Motor neuron (in vitro differentiated cells): ENCODE results near the gene TMPRSS9. TPM values are rescaled to one million over a fixed set of nuclear protein-coding genes. Genes with fewer than 3 reads are reported as not detected.

Experiments used
- ATAC-seq, 8 experiments: fragments of 200-7000 bp; cut with Tn5 transposase; replicated peaks in 6 of 8; 2 replicates each; pipeline ENCODE4 v1.8.0; 2021; ENCODE audit warnings: mild to moderate bottlenecking in 8 of 8, moderate library complexity in 8 of 8
- H3K27ac ChIP-seq, 2 donors: fragments of 250-450 bp; sonication (Bioruptor Pico); 2 replicates each; pipeline ENCODE4 v1.9.0; 2021; ENCODE audit warnings: antibody characterized with exemption in 2 of 2, mild to moderate bottlenecking in 2 of 2, moderate library complexity in 1 of 2
- H3K4me1 ChIP-seq, 2 donors: fragments of 250-450 bp; sonication (Bioruptor Pico); replicated peaks in 1 of 2; 2 replicates each; pipeline ENCODE4 v1.6.1; 2021; ENCODE audit warnings: antibody characterized with exemption in 2 of 2, mild to moderate bottlenecking in 2 of 2, moderate library complexity in 1 of 2
- H3K4me3 ChIP-seq, 5 donors: fragments of 250-450 bp; sonication (Bioruptor Pico); 2 replicates each; pipeline ENCODE4 v1.9.0; 2021; ENCODE audit warnings: antibody characterized with exemption in 5 of 5, mild to moderate bottlenecking in 5 of 5, moderate library complexity in 4 of 5
- WGBS, 10 experiments: fragments of 450-650 bp; shearing (Covaris generic); methylation state at CpG; one replicate each; pipeline ENCODE4 v1.0.0; 2022; 5-methylcytosine and 5-hydroxymethylcytosine counted together
- in situ Hi-C, 9 experiments: fragments of 400-800 bp; cut with MboI; loops; one replicate each; pipeline ENCODE4 v1.15.0; 2021; ENCODE audit warnings: low sequenced_read_pairs in 9 of 9, low pct_unique_long_range_greater_than_20kb in 2 of 9; ENCODE audit not compliant: unreplicated experiment in 9 of 9
- total RNA-seq, 8 experiments: library from RNA; unstranded; fragments of 300-600 nt; gene quantifications; 2 replicates each; pipeline versions ENCODE4 v1.2.3 to v1.2.4, GENCODE V29; 2022

The TMPRSS9 gene
- total RNA-seq, 8 experiments from 2014 or later, result 0.33 to 4.1 (median 0.56) TPM; not detected in 1

DNA sequence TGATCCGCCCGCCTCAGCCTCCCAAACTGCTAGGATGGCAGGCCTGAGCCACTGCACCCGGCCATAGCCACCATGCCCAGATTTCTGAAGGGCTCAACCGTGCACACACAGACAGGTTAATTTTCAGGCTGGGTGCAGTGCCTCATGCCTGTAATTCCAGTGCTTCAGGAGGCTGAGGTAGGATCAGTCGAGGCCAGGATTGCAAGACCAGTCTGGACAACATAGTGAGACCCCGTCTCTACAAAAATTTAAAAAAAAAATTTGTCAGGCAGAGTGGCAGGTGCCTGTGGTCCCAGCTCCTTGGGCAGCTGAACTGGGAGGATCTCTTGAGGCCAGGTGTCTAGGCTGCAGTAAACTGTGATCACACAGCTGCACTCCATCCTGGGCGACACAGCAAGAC is 59.7 kb downstream of the TMPRSS9 start:
- peaks cover 1% of the 10 kb centered on the region in 2 donors for H3K4me1 ChIP-seq
- no peak for ATAC-seq
- 90 to 100% (median 98%) methylated on average over 1 to 5 of the region's 7 CpGs; no CpG with 5 or more reads in 4 of the 10 experiments for WGBS, 10 experiments
- H3K27ac ChIP-seq, result no peak overlapping the region
- in situ Hi-C loops, result no loop called here
- no peak overlapping the region for H3K4me3 ChIP-seq

DNA sequence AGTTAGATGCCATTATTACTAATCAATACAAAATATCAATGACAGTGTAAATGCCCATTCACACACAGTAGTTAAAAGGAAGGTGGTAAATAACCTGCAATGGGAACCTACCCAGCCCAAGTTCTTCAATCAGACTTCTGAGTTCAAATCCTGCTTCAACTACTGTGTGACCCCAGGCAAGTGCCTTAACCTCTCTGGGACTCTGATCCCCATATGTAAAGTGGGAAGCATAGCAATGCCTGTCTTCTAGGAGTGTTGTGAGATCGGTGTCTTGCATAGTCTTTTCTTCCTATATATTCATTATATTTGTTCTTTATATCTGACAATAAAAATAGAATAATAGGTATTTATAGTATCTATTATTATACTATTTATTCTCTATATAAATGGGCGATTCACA is 60.4 kb downstream of the TMPRSS9 start:
- no peak for ATAC-seq
- 80 to 92% (median 87%) methylated on average over 1 to 2 of the region's 2 CpGs; no CpG with 5 or more reads in 5 of the 10 experiments for WGBS, 10 experiments
- peaks cover 4 to 9% of the 10 kb centered on the region in 2 donors for H3K4me1 ChIP-seq
- in situ Hi-C loops, result no loop called here
- no peak overlapping the region for H3K4me3 ChIP-seq
- H3K27ac ChIP-seq, result no peak overlapping the region

DNA sequence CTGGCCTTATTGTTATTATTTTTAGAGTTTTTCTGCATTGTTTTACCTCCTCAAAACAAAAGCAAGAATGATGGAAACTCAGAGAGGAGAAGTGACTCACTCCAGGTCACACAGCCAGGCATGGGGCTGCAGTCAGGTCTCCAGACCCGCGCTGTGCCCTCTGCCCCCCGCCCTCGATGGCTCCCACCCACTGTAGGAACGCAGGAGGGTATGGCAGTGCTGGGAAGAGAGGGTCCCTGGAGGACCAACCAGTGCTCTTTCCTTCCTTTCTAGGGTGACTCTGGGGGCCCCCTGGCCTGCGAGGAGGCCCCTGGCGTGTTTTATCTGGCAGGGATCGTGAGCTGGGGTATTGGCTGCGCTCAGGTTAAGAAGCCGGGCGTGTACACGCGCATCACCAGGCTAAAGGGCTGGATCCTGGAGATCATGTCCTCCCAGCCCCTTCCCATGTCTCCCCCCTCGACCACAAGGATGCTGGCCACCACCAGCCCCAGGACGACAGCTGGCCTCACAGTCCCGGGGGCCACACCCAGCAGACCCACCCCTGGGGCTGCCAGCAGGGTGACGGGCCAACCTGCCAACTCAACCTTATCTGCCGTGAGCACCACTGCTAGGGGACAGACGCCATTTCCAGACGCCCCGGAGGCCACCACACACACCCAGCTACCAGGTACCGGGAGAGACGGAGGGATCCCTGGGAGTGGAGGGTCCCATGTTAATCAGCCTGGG is 61.7 kb downstream of the TMPRSS9 start:
- whole genome bisulfite sequencing, 10 experiments, result 74 to 100% (median 97%) methylated on average over 1 to 11 of the region's 23 CpGs; no CpG with 5 or more reads in 7 of the 10 experiments
- Histone ChIP-seq H3K4me3 (no peak overlapping the region), H3K27ac (no peak overlapping the region), H3K4me1 (peaks cover 16 to 18% of the 10 kb centered on the region in 2 donors)
- no peak for ATAC-seq
- in situ Hi-C loops, result no loop called here

DNA sequence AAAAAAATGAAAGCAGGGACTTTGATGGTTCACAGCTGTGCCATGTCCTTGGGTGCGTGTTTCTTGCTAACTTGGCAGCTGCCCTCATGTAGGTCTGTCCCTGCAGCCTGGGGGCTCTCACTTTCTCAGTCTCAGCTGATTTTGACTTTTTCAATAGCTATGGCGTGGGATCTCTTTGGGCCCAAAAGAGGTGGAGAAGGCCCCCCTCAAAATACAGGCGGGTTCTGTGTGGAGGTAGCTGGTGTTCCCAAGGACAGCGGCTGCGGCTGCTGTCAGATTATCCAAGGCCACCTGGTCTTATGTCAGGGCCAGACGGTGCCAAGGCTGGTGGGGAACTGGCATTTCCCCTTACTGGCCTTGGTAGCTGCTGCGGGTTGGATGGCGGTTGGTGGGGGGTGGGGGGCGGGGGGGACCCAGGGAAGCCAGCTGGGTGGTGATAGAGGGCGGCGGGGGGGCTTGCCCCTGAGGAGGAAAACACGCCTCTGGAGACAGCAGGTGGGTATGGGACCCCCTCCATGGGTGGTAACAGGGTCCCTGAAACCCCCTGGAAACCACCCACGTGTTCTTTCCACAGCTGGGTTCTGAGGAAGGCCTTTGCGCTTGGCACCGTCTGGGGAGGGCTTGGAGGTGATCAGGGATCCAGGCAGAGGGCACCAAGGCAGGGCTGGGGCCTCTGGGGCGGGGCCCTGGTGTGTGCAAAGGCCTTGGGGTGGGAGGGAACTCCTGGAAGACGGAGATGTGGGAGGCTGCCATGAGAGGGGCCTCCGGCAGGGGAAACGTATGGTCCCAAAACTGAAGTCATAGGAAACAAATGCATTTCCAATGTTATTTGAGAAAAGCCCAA is 63.2 kb downstream of the TMPRSS9 start:
- 63 to 100% (median 90%) methylated on average over 1 to 4 of the region's 19 CpGs; no CpG with 5 or more reads in 3 of the 10 experiments for WGBS, 10 experiments
- H3K27ac ChIP-seq, result no peak overlapping the region
- no peak for ATAC-seq
- no peak overlapping the region for H3K4me3 ChIP-seq
- H3K4me1 ChIP-seq, result peaks cover 19 to 20% of the 10 kb centered on the region in 2 donors
- in situ Hi-C loops, result no loop called here

DNA sequence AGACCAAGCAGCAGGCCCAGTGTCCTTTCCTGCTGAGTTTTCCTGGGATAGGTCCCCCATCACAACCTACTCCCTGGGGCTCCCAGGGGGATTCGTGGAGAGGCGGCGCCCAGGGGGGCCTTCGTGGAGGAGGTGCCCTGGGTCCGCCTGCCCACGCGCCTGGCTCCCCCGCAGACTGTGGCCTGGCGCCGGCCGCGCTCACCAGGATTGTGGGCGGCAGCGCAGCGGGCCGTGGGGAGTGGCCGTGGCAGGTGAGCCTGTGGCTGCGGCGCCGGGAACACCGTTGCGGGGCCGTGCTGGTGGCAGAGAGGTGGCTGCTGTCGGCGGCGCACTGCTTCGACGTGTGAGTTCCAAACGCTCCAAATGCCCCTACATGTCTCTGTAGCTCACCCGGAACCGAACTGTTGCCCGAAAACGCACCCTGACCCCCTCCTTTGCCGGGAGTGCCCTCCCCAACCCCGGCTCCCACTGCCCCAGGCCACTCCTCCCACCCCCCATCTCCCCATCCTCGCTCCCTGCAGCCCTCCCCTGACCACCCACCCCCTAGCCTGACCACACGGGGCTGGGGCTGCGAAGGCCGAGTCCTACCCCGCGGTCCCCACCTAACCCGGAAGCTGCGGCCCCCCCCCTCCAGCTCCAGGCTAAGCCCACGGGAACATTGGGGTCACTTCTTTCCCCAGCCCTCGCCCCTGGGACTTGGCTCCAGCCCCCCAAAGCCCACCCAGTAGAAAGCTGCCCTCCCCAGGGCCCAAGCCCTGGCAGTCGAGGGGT is 64.0 kb downstream of the TMPRSS9 start:
- in situ Hi-C loops, result no loop called here
- no peak overlapping the region for H3K27ac ChIP-seq
- ATAC-seq, result no peak
- WGBS, 10 experiments, result 97% methylated on average over 12 of the region's 46 CpGs; no CpG with 5 or more reads in 9 of the 10 experiments
- H3K4me3 ChIP-seq, result no peak overlapping the region
- H3K4me1 ChIP-seq, result peaks cover 27% of the 10 kb centered on the region in 2 donors

DNA sequence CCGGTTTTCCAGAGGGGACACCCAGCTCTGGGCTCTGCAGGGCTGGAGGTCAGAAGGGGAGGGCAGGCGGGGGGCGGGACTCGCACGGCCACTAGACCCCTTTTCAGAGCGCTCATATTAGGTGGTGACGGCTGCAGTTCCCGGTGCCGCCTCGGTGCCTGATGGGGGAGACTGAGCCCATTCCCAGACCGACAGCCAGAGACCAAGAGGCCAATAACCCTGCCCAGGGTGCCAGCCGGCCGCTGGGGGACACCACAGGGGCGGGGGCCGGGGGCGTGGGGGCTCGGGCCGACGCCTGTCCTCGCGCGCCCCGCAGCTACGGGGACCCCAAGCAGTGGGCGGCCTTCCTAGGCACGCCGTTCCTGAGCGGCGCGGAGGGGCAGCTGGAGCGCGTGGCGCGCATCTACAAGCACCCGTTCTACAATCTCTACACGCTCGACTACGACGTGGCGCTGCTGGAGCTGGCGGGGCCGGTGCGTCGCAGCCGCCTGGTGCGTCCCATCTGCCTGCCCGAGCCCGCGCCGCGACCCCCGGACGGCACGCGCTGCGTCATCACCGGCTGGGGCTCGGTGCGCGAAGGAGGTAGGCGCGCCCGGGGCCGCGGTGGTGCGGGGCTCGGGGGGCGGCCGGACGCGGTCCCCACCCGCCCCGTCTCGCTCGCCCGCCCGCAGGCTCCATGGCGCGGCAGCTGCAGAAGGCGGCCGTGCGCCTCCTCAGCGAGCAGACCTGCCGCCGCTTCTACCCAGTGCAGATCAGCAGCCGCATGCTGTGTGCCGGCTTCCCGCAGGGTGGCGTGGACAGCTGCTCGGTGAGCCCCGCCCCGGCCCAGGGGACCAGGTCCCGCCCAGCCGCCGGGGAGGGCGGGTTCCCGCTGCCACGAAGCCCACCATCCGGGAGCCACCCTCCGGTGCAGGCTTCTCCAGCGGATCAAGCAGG is 64.9 kb downstream of the TMPRSS9 start:
- peak overlapping the region in 4 of 5 donors; percentile 8 to 82 (median 22) for H3K4me3 ChIP-seq
- 0 to 40% methylated on average over 3 to 4 of the region's 101 CpGs; no CpG with 5 or more reads in 8 of the 10 experiments for WGBS, 10 experiments
- peak; percentile 11 to 53 (median 24) for ATAC-seq

DNA sequence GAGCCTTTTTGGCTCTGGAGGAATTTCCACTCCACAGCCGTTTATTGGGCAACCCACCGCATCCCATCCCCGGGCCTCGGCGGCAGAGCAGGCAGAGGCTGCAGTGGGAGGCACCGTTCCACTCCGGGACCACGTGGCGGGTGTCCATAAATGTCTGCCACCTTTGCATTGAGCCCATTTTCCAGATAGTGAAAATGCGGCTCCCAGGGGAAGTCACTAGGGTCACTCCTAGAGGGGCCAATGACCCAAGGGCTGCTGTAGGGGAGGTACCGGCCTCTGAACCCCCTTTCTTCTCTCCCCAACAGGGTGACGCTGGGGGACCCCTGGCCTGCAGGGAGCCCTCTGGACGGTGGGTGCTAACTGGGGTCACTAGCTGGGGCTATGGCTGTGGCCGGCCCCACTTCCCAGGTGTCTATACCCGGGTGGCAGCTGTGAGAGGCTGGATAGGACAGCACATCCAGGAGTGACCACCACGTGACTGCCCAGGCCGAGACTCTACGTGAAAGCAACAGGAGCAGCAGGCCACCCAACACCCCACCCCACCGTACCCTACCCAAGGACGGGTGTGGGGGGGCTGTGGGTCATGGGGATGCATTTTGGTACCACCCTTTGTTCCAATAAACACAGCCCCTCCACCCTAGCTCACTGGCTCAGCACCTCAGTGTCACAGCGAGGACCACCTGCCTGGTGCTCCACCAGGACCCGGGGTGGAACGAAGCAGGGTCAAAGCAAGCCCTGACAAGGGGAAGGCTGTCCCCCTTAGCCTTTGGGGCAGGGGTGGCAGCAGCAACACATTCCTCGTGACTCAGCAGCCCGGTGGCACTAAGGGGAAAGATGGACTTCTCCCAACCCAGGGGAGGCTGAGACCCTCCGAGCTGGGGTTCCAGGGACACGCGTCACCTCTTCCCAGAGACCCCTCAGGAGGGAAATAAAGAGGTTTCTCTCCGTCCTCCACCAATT is 65.8 kb downstream of the TMPRSS9 start:
- peak in 1 of 8 experiments; percentile 0 for ATAC-seq
- Histone ChIP-seq H3K27ac (no peak overlapping the region), H3K4me3 (peak overlapping the region; percentile 74 to 99 (median 80)), H3K4me1 (peaks cover 27% of the 10 kb centered on the region in 2 donors)
- in situ Hi-C loops, result no loop called here
- 33 to 100% (median 77%) methylated on average over 1 to 5 of the region's 29 CpGs; no CpG with 5 or more reads in 5 of the 10 experiments for WGBS, 10 experiments

More for the DNA sequence above, 64.9 kb downstream of the TMPRSS9 start:
- no peak overlapping the region for H3K27ac ChIP-seq
- H3K4me1 ChIP-seq, result peaks cover 27% of the 10 kb centered on the region in 2 donors
- in situ Hi-C loops, result no loop called here

DNA sequence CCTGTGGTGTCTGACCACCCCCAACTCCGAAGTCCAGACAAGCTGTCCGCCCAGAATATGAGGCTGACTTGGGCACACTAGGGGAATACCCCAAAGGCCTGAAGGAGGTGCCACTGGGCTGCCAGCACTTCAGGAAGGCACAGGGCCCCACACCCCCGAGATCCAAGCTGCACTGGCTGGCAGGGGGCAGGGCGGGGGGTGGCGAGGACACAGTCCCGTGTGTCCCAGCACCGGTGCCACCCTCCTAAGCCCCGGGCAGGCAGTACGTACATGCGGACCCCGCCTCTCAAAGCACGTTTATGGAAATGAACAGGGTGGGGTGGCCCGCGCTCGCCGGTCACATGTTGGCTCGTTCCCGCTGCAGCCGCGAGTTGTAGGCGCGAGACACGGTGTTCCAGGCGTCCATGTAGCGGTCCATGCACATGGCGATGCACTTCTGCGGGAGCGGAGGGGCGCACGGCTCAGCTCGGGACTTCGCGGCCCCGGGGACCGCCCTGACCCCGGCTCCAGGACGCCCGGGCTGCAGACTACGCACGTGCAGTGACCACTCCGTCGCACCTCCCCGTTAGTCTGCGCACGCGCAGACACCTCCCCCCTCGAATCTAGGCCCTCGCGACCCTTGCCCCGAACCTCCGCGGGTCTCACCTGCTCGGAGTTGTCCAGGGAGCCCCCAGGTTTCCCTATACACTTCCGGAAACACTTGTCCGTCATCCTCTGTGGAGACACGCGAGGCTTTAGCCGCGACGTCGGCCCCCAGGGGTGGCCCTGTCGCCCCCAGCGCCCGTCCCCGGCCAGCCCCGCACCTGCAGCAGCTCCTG is 66.8 kb downstream of the TMPRSS9 start:
- H3K27ac ChIP-seq, result peak overlapping the region; percentile 99 to 100
- 0 to 12% (median 0%) methylated on average over 1 to 10 of the region's 66 CpGs; no CpG with 5 or more reads in 6 of the 10 experiments for WGBS, 10 experiments
- H3K4me3 ChIP-seq, result peak overlapping the region; percentile 74 to 99 (median 80)
- peak; percentile 17 to 44 (median 22) for ATAC-seq
- peaks cover 27% of the 10 kb centered on the region in 2 donors for H3K4me1 ChIP-seq
- in situ Hi-C loops, result no loop called here

DNA sequence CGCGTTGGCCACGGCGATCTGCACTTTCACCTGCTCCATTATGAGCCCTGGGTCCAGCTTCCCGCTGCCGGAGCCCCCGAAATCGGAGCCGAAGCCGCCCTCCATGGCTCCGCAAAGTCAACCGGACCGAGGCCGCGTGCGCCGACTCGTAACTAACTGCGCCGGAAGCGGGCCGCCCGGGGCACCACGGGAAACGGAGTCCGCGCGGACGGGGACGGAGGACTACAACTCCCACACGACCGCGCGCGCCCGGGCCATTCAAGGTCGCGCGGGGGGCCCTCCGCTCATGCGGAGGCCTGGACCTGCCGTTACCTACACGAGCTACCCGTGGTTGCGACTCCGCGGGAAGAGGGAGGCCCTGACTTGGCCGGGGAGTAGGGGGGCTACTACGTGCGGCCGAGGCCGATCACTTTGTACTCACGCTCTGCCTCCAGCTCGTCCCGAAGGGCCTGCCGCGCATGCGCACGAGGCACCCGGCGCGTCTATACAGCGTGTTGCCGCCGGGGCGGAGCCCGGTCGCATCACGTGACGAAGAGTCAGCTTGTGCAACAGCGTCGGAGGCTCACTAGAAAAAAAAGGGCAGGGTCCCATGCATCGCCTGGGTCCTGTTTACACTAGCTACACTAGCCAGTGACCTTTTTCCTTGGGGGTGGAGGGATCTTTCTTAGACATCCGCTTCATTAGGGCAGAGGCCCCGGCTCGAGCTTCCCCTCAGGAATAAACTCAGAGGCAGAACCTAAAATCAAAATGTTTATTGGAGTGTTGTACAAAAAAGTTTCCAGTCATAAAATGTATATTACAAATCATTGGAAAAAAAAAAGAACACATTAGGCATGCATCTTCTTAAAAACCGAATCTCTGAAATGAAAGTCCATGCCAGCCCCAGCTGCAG is 67.6 kb downstream of the TMPRSS9 start, which contains the start of gene TIMM13:
TIMM13 (minus strand) TSS at position 158 of the 892 bp plus-strand sequence; CDS start at position 105, 53 bp downstream.
- Histone ChIP-seq H3K4me3 (peak within 1 kb of the TSS; percentile 74 to 99 (median 80)), H3K27ac (peak within 1 kb of the TSS; percentile 99 to 100), H3K4me1 (peaks cover 27% of the 10 kb centered on the region in 2 donors)
- peak; percentile 51 to 89 (median 82) for ATAC-seq
- WGBS, 10 experiments, result 0 to 4% (median 1%) methylated on average over 1 to 29 of the region's 77 CpGs; no CpG with 5 or more reads in 4 of the 10 experiments
- in situ Hi-C loops, result no loop called here
